ENCODE data around the gene TUG1.

Gene TUG1

DNA sequence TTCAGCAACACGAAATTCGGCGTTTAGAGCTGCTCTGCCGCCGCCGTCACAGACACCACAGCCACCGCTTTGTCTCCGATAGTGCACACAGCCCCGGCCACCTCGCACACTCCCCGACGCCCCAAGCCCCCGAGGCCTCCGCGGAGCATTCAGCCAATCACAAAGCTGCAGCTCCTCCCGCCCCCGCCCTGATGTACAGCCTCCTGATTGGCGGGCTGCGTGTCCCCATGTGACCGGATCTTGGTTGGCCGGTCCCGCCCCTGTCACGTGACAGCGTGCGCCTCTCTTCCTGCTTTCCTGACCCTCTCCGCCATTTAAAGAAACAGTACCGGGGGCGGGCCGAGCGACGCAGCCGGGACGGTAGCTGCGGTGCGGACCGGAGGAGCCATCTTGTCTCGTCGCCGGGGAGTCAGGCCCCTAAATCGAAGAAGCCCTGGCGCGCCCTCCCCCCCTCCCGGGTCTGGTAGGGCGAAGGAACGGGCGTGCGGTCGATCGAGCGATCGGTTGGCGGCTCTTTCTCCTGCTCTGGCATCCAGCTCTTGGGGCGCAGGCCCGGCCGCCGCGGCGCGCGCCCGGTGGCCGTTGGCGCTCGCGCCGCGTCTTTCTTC is at the start of gene TUG1:
Gene TUG1, plus strand, starts transcription at position 342 of the 608 bp plus-strand sequence.
- DNase-seq: peak; percentile 90

DNA sequence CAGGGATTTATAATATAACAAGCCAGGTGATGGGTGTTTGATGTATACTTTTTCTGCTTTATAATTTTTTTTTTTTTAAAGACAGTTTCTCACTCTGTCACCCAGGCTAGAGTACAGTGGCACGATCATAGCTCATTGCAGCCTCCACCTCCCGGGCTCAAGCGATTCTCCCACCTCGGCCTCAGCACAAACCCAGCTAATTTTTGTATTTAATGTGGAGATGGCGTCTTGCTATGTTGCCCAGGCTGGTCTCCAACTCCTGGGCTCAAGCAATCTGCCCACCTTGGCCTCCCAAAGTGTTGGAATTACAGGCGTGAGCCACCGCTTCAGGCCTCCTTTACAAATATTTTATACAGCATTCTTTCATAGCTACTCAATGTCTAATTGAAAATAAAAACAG is 49.1 kb upstream of the TUG1 start:
- DNase-seq: no peak

DNA sequence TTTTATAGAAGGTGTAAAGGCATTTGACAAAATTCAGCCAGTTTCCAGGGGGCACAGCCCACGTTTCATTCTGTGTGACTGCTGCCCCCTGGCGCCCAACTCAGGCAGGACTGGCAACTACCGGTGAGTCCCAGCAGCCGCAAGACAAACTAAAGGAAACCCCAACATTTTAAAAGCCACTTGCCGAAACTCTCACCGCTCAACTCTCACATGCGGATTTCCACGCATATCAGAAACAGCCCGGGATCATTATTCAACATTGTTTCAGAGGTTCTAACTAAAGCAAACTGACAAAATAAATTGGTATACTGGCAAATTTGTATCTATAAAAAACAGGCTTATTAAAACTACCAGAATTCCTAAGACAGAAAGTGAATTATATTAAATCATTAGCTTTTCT is 48.7 kb upstream of the TUG1 start:
- peak; percentile 3 for DNase-seq

DNA sequence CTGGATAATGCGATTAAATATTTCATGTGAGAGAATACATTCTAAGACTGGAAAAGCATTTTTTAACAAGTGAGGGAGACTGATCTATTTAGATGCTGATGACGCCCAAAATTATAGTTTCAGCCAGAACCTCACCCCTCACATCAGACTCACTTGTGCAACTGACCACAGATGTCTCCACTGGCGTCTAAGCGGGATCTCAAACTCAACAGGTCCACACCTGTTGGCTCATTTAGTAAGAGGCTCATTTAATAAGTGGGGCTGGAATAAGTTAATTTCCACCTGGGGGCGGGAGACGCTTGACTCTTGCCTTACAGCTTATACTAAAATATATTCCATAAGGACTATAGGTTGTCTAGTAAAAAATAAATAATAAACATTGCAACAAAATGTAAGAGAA is 48.0 kb upstream of the TUG1 start:
- DNase-seq: no peak

DNA sequence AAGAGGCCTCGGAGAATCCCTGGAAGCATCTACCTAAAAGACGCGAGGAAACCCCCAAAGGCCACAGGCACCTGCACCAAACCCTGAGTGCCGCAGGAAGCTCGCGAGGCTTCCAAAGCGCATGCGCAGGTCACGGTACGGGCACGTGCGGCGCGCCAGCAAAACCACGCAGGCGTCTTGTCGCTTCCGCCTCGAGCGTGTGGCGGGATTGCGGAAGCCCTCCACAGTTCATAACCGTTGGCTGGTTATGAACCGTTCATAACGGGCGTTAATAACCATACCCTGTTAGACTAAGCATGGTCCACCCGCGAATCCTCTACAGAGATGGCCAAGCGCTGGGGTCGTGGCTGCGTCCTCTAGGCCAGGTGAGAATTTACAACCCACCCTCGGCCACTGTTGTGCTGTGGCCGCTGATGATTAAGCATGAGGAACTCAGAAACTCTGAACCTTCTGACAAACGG is 46.9 kb upstream of the TUG1 start:
- DNase-seq: no peak

DNA sequence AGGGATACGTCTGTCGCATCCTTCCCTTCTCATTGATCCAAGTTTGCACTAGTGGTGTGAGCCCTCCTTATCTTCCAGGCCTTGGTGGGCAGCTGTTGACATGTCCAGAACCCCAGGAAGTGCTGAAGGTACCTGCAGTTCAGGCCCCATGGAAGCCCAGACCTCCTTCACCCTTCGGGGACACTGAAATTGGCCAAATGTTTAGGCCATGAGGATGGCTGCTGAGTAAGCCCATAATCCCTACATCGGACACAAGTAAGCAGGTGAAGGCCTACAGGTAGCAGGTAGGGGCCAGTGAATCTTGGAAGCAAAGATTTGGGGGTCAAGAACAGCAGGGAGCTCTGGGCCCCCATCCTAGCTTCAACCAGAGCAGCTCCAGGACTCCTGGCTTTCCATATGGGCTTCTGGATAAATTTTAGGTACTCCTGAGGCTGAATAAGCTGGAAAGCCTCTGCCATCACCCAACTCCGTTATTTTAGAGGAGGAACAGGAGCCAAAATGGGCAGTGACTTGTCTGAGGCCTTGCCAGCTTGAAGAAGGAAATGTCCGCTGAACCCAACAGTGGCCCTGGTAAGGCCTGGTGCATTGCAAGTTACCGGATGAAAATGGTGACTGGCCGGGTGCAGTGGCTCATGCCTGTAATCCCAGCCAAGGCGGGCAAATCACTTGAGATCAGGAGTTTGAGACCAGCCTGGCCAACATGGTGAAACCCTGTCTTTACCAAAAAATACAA is 45.7 kb upstream of the TUG1 start:
- no peak for DNase-seq

DNA sequence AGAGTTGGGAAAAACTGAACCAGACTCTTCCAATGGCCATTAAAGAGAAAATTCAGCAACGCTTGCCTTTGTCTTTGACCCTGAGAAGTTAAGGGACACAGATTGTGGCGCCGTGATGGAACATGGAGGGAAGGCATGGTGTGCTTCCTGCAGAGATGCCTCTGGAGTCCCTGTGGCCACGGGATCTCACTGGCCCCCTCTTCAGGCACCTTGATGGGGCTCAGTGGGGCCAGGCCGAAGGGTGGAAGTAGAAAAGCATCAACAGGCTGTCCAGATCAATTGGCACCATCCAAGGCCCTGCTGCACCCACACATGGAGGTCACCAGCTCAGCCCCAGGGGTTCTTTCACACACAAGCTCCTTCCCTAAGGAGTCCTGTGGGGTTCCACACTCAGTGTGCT is 43.4 kb upstream of the TUG1 start:
- no peak for DNase-seq

DNA sequence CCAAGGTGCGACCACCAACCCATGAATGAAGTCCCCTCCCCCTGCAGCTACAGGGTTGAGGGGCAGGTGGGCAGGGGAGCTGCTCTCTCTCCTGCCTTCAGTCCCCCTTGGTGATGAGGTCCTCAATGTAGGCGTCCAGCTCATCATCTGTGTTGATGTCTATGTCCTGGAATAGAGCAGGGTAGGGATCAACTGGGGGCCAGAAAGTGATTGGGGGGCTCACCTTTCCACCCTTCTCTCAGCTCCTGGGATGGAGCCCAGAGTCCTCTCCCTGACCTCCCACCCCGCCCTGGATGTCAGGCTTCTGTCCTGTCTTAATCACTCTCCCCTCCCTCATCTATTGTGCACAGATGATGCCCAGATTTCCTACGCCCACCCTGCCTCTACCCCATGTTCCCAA is 42.4 kb upstream of the TUG1 start:
- no peak for DNase-seq

DNA sequence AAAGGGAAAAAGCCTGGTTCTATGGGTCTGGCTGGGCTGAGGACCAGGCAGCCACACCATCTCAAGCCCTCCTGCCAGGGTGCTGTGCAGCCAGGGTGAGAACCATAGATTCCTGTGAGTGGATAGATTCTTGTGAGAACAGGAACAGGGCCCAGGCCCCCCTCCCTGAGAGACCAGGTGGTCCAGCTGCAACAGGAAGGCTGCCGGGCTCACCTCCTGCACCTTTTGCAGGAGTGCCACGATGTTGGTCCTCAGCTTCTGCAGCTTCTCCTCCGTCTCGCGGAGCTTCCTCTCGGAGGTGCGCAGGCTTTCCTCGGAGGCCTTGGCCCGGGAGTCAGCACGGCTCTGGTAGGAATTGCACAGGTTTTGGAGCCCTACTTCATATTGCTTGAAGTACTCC is 41.3 kb upstream of the TUG1 start:
- DNase-seq: no peak

DNA sequence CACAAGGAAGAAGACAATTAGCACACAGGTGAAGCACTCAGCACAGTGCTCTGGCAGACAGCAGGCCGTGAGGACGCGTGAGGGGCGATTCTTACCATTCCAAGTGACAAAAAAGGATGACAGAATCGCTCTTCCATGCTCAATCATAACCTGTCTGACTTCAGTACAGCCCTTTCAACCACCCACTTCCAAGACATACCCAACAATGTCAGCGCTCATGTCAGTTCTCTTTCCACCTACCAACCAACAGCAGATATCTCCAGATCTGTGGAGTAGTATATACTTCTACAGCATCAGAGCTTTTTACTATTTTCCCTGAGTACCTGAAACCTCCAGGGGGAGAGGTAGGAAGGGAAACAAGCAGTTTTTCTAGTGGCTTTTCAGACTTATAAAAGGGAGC is 40.7 kb upstream of the TUG1 start:
- no peak for DNase-seq

DNA sequence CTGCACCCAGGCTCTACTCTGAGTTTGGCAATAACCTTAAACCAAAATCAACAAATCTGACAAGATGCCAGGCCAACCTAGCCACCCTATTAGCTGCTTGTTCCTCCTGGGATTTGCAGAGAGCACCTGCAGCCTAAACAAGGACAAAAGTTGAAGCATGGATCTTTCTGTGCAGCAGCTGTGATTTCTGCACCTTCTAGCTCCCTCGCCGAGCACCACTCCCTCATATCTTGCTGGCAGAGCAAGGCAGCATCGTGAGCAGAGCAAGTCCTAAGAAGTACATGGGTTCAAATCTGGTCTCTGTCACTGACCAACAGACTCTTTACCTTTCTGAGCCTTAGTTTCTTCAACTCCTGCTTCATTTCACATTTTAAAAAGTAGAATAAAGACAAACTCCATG is 38.8 kb upstream of the TUG1 start:
- no peak for DNase-seq

DNA sequence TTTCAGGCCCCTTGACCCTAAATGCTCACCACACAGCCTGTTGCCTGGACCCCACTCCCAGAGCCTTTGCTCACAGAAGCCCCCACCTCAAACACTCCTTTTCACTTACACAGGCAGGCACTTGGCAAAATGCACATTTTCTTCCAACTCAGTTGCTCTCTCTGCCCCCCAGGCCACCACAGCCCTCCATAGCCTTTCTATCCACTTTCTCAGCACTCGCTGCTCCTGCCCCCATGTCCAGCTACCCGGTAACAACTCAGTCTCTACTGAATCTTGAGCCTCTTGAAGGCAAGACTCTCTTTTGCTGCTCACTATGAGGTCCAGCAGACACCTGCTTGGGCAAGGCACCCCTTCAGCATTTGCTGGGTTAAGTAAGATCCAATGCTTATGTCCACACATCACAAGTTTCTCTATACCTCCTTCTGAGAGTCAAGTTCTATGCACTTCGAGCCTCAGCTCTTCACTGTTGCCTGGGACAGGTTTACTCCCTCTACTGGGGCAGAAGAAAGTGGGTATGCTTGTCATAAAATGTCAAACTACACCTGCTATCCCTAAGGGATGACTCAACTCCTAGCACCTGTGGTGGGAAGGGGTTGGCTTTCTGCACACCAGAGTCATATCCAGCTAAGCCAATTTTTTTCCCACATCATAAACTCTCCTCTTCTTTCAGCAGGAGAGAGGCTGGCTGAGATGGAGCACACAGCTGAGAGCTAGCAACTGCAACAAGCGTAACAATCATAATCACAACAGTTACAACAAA is 37.3 kb upstream of the TUG1 start:
- no peak for DNase-seq

DNA sequence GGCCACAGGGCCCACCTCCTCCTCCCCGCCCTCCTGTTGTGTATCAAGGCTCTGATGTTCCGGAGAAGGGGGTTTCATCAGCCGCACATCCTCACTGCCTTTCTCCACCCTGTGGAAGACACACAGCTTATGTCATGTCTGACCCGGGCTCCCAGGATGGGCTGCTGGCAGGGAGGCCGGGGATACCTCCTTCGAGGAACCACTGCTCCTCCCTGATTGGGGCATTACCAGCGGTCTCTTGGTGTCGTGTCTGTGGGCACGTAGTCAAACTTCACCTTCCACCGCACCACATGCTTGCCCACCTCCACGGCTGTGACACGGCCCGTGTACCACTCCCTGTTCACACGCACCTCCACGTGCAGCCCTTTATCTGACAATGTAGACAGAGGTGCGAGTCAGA is 36.4 kb upstream of the TUG1 start:
- DNase-seq: no peak

DNA sequence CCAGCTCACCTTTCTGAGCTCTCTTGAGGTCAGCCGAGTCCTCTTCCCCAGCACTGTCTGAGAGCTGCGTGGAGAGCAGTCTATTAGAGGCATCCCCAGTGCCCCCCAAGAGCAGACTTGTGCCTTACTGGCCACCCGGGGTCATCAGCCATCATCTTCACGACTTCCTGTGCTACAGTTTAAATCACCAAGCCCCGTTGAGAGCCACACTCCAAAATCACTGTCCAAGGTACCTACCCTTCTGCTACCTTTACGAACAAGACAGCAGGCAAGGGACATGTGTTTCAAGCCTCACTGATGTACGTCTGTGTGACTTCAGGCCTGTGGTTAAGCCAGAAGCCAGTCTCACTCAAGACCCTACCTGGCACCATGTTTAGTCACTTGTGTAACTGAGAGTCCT is 35.6 kb upstream of the TUG1 start:
- no peak for DNase-seq

DNA sequence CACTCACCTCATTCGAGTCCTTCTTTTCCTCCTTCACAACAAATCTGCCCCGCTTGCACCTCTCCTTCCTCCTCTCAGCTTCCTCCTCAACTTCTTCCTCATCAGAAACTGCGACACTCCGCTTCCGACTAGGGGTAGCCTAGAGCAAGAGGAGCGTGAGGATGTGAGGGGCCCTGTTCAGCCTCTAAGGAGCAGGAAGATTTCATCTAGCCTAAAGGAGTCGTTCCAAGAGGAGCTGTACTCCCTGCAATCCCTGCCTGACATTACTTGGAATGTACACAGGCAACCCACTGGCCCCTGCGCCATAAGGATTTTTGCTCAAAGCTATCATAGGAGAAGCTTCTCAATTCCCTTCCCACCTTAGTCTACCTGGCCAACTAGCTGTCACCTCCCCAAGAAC is 35.0 kb upstream of the TUG1 start:
- DNase-seq: no peak

DNA sequence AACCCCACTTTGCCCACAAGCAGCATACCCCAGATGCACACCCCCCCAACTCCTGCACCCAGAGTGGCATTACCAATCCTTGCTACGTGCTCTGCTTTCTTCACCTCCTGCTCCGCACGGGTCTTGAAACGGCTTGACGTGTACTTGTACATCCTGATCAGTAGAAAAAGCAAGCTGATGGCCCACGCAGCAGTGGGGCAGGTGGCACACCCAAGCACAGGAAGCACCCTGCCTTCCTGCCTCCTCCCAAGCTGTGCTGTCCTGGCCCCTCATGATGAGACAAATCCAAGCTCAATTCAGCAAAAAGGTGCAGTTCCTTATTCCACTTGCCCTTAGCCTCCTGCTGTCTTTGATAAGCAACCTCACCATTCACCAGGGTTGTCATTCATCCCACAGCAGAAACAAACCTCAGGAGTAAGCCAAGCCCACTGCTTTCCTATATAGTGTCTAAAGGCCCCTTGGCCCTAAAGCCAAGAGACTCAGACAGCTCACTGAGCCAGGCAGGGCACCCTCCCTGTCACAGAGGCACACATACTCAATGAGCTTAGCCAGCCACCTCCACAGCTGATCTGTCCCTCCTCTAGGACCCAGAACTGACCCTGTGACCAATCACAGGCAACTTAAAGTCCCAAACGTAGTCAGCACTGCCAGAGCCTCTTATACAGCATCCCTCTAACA is 28.2 kb upstream of the TUG1 start:
- no peak for DNase-seq

DNA sequence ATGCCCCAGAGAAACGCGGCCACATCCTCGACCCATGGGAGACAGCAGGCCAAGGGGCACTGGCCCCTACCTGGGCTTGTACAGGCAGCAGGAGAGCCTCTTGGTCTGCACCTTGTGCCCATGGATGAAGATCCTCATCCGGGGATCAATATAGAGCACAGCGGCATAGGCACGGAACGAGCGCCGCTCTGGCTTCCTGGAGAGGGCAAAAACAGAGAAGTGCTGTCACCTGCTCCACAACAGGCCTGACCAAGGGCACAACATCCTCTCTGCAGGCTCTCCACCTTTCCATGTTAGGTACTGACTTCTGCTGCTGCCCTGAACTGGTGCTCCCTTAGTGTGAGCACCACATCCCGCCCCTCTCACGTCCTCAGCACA is 27.7 kb upstream of the TUG1 start:
- DNase-seq: no peak

DNA sequence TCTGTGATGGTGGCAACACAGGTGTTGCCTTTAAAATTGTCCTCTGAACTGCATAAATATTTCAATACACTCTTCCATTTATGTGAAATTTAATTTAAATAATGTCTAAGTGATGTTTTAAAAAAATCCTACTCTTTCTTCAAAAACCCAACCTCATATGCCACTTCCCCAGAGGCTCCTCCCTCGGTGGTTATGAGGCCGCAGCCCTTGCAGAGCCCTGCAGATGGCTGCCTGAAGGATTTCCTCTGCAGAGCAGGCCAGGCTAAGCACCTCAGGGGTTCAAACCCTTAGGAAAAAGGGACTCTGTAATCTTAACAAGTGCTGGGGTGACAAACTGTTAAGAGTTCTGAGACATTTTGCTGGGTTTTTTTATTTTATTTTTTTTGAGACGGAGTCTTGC is 25.7 kb upstream of the TUG1 start:
- no peak for DNase-seq

DNA sequence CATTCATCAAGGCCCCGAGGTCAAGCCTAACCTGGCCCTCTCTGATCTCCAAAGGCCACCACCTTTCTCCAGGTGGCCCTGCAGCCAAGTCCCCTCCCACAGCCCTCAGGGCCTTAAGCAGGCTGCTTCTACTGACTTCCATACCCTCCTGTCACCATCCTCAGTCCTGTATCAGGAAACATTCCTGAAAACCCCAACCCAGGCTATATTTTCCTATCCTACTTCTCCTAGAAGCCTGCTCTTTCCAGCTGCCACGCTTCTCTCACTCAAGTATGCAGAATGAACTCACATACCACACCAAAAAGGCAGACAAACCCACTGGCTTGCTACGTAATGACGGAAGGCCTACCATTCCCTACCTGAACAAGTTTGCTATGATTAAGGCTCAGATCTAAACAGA is 24.1 kb upstream of the TUG1 start:
- DNase-seq: no peak

DNA sequence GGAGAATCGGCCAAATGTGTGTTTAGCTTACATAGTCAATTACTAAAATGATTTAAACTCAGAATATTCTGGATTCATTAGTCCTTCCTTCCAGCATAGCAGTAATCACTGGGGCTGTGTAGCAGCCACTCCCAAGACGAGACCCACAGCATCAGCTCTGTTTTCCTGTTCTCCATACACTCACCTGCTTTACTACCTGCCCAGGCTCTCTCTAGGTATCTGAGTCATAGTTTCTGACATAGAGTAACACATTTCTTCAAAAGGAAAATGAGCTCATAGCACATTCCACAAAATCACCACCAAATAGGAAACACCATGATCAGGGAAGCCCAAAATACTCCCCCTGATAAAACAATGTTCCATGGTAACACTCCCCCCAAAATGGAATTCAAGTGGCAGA is 23.4 kb upstream of the TUG1 start:
- DNase-seq: no peak

DNA sequence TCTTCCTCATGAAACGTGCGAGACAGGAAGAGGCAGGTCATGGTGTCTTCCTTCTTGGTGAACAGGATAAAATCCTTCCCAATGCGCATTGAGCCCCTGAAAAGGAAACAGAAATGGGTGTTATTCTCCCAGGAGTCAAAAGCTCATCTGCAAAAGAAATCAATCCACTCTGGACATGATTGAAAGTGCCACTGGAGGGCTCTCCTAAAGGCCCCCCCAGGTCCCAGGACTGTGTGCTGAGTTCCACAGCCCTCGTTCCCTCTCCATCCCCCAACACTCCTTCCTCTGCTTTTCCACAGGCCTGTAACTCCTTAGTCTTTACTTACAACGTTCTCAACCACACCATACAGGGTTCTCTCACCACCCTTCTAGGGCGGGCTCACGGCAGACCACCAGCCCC is 22.7 kb upstream of the TUG1 start:
- DNase-seq: no peak

DNA sequence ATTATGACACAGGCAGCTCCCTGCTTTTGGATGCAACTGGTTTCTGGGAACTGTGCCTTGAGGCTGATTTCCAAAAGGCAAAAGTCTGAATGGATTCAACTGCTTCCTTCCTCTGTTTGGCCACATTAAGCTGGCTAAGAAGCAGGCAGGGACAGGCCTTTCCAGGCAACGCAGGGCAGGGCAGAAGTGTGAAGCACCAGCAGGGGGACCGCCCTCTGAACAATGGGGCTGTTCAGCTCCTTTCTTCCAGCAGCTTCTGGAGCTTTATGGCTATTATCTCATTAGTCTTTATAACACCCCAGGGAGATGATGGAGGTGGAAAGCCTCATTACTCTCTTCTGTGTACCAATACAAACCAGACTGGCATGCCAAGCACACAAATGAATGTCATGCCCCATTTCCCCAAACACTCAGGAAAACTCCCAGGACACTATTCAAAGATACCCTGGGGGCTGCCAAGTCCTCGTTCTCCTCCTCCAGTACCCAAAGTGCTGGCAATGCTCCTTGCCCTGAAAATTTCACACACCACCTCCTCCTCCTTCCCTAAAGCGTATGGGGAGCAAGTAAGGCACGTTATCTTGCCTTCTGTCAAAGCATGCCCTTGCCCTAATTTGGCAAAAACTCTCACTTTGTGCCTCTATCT is 21.8 kb upstream of the TUG1 start:
- no peak for DNase-seq

DNA sequence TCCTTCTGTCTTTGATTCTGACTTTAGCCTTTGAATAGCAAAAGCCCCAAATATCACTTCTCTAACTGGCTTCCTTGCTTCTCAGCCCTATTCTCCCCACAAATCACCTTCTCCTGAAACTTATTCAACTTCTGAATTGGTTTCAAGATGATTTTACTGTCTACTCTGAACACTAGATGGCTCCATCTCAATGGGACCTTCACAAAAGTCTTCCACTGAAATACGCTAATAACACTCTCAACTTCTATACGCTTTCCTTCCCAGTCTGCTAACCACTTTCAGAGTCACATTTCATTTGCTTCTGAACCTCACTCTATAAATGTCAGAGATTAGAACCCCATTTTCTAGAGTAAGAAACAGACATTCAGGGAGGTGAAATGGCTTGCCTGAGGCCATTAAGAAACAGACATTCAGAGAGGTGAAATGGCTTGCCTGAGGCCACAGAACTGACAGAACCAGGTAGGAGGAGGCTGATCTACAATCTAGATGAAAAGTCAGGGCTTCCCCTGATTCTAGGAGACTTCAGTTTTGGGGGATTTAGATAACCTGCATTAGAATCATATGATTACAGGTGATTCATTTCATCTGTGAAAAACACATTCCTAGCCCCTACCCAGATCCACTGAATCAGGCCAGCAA is 21.1 kb upstream of the TUG1 start:
- DNase-seq: peak; percentile 13
